BLaER1 (cell line): ENCODE data around the gene CCDC73.
"Not testable (repeated sequence)": the region's sequence is repeated elsewhere in the genome, so short reads cannot be mapped to it uniquely, and the experiment has no call there.

ENCODE experiments used
- H3K27ac ChIP-seq: shearing (Covaris generic); formaldehyde crosslinking; 2 replicates; pipeline ENCODE4 v1.8.1; 2022
- H3K27me3 ChIP-seq: shearing (Covaris generic); formaldehyde crosslinking; 2 replicates; pipeline ENCODE4 v1.8.1; 2022
- H3K36me3 ChIP-seq: shearing (Covaris generic); formaldehyde crosslinking; 2 replicates; pipeline ENCODE4 v1.8.1; 2022
- H3K4me1 ChIP-seq: shearing (Covaris generic); formaldehyde crosslinking; 2 replicates; pipeline ENCODE4 v1.8.1; 2022
- H3K4me2 ChIP-seq: shearing (Covaris generic); formaldehyde crosslinking; 2 replicates; pipeline ENCODE4 v1.8.1; 2022
- H3K4me3 ChIP-seq: shearing (Covaris generic); formaldehyde crosslinking; 2 replicates; pipeline ENCODE4 v1.8.1; 2022
- H3K9ac ChIP-seq: shearing (Covaris generic); formaldehyde crosslinking; 2 replicates; pipeline ENCODE4 v1.8.1; 2022
- H3K9me3 ChIP-seq: shearing (Covaris generic); formaldehyde crosslinking; 2 replicates; pipeline ENCODE4 v1.8.1; 2022
- H4K20me1 ChIP-seq: shearing (Covaris generic); formaldehyde crosslinking; 2 replicates; pipeline ENCODE4 v1.8.1; 2022
- Cebpa-rat ChIP-seq: shearing (Covaris generic); IDR thresholded peaks from 2 replicates; pipeline ENCODE4 v1.8.1; 2022

Gene CCDC73

GRCh38 chr11:32817181-32817851 lies 22.9 kb upstream of the CCDC73 start:
- no peak for TF ChIP-seq Cebpa-rat

GRCh38 chr11:32809313-32809712 lies 14.9 kb upstream of the CCDC73 start:
- Histone ChIP-seq H3K36me3 (no peaks in the 10 kb centered on the region), H3K27me3 (no peaks in the 10 kb centered on the region), H3K9ac (no peak overlapping the region), H3K4me1 (no peaks in the 10 kb centered on the region), H3K27ac (no peak overlapping the region), H3K9me3 (no peaks in the 10 kb centered on the region), H3K4me3 (no peak overlapping the region), H4K20me1 (no peaks in the 10 kb centered on the region), H3K4me2 (no peak overlapping the region)
- no peak for TF ChIP-seq Cebpa-rat

More at GRCh38 chr11:32817181-32817851, 22.9 kb upstream of the CCDC73 start:
- no peaks in the 10 kb centered on the region for H4K20me1 ChIP-seq
- H3K4me2 ChIP-seq = no peak overlapping the region
- H3K36me3 ChIP-seq = no peaks in the 10 kb centered on the region
- H3K4me3 ChIP-seq = no peak overlapping the region
- H3K4me1 ChIP-seq = no peaks in the 10 kb centered on the region
- no peak overlapping the region for H3K9ac ChIP-seq
- no peak overlapping the region for H3K27ac ChIP-seq
- no peaks in the 10 kb centered on the region for H3K27me3 ChIP-seq
- no peaks in the 10 kb centered on the region for H3K9me3 ChIP-seq

DNA sequence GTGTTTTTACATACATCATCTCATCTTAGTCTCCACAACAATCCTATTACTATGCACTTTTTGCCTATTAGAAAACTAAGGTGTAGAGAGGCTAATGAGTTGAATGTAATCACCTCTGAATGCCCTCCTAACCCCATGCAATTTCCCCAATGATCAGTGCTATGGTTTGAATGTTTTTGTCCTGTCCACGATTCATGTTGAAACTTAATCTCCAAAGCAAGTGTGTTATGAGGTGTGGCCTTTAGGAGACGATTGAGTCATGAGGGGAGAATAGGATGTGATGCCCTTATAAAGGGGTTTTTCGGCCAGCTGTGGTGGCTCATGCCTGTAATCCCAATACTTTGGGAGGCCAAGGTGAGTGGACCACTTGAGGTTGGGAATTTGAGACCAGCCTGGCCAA lies 2.0 kb upstream of the CCDC73 start:
- Histone ChIP-seq H3K9me3 (no peaks in the 10 kb centered on the region), H4K20me1 (no peaks in the 10 kb centered on the region), H3K4me3 (no peak overlapping the region), H3K9ac (no peak overlapping the region), H3K36me3 (no peaks in the 10 kb centered on the region), H3K4me2 (no peak overlapping the region), H3K27ac (no peak overlapping the region), H3K4me1 (no peaks in the 10 kb centered on the region), H3K27me3 (no peaks in the 10 kb centered on the region)
- TF ChIP-seq Cebpa-rat = no peak

GRCh38 chr11:32792948-32793475 lies 1.4 kb downstream of the CCDC73 start:
- Histone ChIP-seq H3K9me3 (no peaks in the 10 kb centered on the region), H3K36me3 (no peaks in the 10 kb centered on the region), H3K27me3 (no peaks in the 10 kb centered on the region), H3K4me2 (peak overlapping the region; percentile 47; the same call in 1 of the 2 replicates), H3K4me3 (no peak overlapping the region), H3K4me1 (no peaks in the 10 kb centered on the region), H4K20me1 (no peaks in the 10 kb centered on the region), H3K9ac (no peak overlapping the region), H3K27ac (no peak overlapping the region)
- no peak for TF ChIP-seq Cebpa-rat

DNA sequence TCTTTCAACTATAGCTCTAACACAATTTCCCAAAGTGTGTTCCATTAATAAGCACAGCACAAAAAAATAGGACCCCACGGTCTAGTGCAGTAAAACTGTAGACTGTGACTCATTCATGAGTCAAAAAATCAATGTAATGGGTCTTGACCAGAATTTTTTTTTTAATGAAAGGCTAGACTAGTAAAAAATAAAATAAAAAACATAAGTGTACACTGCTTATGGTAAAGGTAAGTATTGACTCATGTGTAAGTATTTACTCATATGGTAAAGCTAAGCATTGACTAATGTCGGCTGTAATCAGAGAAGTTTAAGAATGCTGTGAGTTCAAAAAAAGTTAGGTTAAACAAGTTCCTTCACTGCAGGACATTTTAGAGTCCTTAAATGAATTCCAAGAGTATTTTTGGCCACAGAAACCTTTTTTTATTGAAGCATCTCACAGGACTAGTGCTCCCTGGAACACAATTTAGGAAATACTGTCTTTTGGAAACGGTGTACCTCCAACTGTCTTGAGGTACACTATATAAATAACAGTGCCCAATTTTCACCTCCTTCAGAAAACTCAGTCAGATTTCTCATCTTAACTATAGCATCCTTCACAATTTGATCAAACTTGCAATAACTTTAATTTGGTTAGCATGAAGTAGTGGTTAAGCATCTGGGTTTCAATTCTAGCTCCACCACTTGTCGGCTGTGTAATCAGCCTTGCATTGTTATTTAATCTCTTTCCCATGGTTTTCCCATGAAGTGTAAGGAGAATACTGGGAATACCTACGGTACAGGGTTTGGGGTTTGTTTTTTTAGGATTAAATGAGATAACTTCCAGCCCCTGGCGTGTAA lies 2.1 kb downstream of the CCDC73 start:
- TF ChIP-seq Cebpa-rat = no peak
- H3K4me1 ChIP-seq = no peaks in the 10 kb centered on the region
- H3K9me3 ChIP-seq = no peaks in the 10 kb centered on the region
- H3K27me3 ChIP-seq = no peaks in the 10 kb centered on the region
- peak overlapping the region; percentile 47; the same call in 1 of the 2 replicates for H3K4me2 ChIP-seq
- no peak overlapping the region for H3K4me3 ChIP-seq
- no peaks in the 10 kb centered on the region for H4K20me1 ChIP-seq
- H3K9ac ChIP-seq = no peak overlapping the region
- no peaks in the 10 kb centered on the region for H3K36me3 ChIP-seq
- no peak overlapping the region for H3K27ac ChIP-seq

DNA sequence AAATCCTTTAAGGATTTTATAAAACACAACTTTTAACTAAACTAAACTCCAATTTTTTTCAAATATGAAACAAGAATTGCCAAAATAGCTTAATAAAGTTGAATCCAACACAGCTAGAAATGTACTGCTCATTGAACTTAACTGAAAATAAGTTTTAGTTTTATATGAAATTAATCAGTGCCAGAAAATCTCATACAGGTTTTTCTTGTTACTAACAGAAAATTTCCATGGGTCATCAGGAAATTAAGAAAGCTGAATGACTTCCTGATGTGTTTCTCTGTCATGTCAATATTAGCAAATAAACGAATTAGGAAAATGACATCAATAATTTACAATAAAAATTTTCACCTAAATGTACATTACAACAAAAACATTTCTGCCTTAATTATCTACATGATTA lies 3.5 kb downstream of the CCDC73 start:
- Histone ChIP-seq H3K4me3 (no peak overlapping the region), H3K9ac (no peak overlapping the region), H3K27me3 (no peaks in the 10 kb centered on the region), H4K20me1 (no peaks in the 10 kb centered on the region), H3K4me1 (no peaks in the 10 kb centered on the region), H3K27ac (no peak overlapping the region), H3K9me3 (no peaks in the 10 kb centered on the region), H3K4me2 (no peak overlapping the region), H3K36me3 (no peaks in the 10 kb centered on the region)
- no peak for TF ChIP-seq Cebpa-rat

- Histone ChIP-seq H3K27ac (no peak overlapping the region), H3K27me3 (no peaks in the 10 kb centered on the region), H4K20me1 (no peaks in the 10 kb centered on the region), H3K4me3 (no peak overlapping the region), H3K4me1 (no peaks in the 10 kb centered on the region), H3K9me3 (no peaks in the 10 kb centered on the region), H3K9ac (no peak overlapping the region), H3K4me2 (no peak overlapping the region), H3K36me3 (no peaks in the 10 kb centered on the region)
- no peak for TF ChIP-seq Cebpa-rat
These were observed 7.7 kb downstream of the CCDC73 start for GRCh38 chr11:32786811-32787210.

GRCh38 chr11:32785262-32785661 lies 9.2 kb downstream of the CCDC73 start:
- H3K9ac ChIP-seq = no peak overlapping the region
- no peaks in the 10 kb centered on the region for H3K4me1 ChIP-seq
- H3K36me3 ChIP-seq = no peaks in the 10 kb centered on the region
- no peak for TF ChIP-seq Cebpa-rat
- no peaks in the 10 kb centered on the region for H3K27me3 ChIP-seq
- H3K9me3 ChIP-seq = no peaks in the 10 kb centered on the region
- no peak overlapping the region for H3K4me2 ChIP-seq
- no peak overlapping the region for H3K4me3 ChIP-seq
- no peak overlapping the region for H3K27ac ChIP-seq
- H4K20me1 ChIP-seq = no peaks in the 10 kb centered on the region

DNA sequence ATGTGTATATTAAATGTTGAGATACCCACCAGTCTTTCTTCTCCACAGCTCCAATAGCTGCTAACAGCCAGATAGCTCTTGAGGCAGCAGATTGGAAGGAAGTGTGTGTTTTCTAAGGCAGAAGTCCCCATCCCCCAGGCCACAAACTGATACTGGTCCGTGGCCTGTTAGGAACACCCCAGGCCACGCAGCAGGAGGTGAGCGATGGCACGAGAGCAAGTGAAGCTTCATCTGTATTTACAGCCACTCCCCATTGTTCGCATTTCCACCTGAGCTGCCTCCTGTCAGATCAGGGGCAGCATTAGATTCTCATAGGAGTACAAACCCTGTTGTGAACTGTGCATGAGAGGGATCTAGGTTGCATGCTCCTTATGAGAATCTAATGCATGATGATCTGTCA lies 12.7 kb downstream of the CCDC73 start:
- Histone ChIP-seq H3K4me3 (no peak overlapping the region), H4K20me1 (no peaks in the 10 kb centered on the region), H3K27me3 (no peaks in the 10 kb centered on the region), H3K36me3 (no peaks in the 10 kb centered on the region), H3K27ac (no peak overlapping the region), H3K4me1 (peaks cover 8% of the 10 kb centered on the region; the same call in 1 of the 2 replicates), H3K9me3 (no peaks in the 10 kb centered on the region), H3K9ac (no peak overlapping the region), H3K4me2 (no peak overlapping the region)
- no peak for TF ChIP-seq Cebpa-rat

DNA sequence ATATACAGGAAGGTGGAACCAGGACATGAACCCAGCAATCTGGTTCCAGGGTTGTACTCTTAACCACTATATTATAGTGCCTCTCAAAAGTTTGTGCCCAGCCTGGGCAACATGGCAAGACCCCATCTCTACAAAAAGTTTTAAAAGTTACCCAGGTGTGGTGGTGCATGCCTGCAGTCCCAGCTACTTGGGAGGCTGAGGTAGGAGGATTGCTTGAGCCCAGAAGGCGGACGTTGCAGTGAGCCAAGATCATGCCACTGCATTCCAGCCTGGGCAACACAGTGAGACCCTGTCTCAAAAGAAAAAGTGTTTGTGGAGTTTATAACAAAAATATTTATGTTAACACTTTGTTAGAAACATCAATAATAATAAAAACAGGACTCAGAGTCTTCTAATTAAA lies 13.6 kb downstream of the CCDC73 start:
- H3K36me3 ChIP-seq, H3K9ac ChIP-seq, H3K9me3 ChIP-seq, H3K27me3 ChIP-seq, H3K27ac ChIP-seq, H4K20me1 ChIP-seq, H3K4me1 ChIP-seq, H3K4me2 ChIP-seq, H3K4me3 ChIP-seq: not testable (repeated sequence)
